GM15510 (cell line): ENCODE measurements around the gene NSRP1.

Source experiments
- POLR2A ChIP-seq: IDR thresholded peaks from 3 replicates; pipeline ENCODE4 v1.6.1; 2011; ENCODE audit warnings: borderline replicate concordance; ENCODE audit not compliant: insufficient read length; ENCODE audit errors: extremely low read depth

Gene NSRP1

DNA sequence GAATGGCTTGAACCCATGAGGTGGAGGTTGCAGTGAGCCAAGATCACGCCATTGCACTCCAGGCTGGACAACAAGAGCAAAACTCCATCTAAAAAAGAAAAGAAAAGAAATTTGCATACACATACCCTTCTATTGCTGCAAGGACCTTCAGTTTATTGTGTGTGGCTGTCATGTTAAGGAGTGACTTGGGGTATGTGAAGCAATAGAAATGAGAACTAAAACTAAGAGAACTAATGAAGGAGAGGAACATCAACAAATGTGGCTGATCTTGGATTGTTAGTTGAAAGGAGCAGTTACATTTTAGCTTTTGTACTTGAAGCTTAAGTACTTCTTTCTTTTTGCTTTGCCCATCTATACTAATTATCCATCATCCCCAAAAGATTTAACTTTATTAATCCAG is 12.7 kb upstream of the NSRP1 start:
- TF ChIP-seq POLR2A, result no peak

DNA sequence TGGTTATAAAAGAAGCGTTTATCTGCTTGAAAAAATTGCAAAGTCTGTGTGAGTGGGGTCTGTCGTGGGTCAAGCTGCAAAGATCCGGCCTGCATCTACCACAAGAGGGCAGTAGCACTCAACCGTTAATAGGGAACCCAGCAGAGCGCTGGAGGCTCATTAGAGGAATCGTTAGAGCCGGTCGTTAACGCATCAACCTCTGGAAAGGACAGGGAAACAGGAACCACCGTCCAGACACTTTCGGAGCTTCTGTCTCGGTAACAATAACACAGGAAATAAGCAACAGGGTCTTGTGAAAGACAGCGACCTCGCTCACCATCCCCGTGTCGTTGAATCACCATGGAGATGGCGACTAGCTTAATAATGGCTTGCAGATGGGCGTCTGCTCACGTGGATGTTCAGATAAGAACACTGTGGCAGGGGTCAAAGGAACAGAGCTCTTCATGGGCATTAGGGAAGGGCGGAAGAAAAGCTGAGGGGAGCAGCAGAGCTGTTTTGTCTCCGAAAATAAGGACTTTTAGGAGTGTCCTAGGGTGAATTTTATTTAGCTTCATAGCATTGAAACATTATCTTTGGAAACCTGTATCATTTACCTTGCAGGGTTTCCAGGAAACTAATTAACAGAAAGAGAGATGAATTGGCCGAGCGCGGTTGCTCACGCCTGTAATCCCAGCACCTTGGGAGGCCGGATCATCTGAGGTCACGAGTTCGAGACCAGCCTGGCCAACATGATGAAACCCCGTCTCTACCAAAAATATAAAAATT is 11.9 kb upstream of the NSRP1 start:
- no peak for TF ChIP-seq POLR2A

DNA sequence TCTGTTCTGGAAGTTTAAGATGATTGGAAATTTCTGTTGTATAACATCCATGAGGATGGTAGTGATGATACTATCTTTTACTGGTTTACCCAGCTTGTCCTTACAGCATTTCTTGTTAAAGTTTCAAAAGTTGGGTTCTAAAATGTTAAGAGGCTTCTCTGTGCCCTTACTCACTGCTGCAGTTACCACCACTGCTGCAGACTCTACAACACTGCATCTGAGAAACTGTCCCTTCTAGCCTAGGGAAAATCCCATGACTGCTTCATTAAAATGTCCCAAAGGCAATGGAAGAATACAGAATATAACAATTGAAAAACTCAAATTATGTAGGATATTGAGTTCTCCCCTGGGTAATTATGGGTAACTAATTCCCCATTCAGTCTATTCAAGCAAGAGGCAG is 3.8 kb upstream of the NSRP1 start:
- TF ChIP-seq POLR2A, result no peak

DNA sequence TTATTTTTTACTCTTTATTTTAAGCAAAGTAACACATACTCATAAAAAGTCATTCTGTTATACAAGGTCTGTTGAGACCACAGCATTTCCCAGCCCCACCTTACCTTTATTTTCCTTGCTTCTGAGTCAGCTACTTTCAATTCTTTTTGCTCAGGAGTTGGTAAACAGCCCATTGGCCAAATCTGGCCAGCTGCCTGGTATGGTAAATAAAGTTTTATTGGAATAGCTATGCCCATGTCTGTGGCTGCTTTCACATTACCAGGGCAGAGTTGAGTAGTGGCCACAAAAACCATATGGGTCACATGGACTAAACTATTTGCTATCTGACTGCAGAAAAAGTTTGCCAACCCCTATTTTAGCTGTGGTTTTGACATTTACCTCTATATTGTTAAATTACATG is 3.4 kb upstream of the NSRP1 start:
- no peak for TF ChIP-seq POLR2A

DNA sequence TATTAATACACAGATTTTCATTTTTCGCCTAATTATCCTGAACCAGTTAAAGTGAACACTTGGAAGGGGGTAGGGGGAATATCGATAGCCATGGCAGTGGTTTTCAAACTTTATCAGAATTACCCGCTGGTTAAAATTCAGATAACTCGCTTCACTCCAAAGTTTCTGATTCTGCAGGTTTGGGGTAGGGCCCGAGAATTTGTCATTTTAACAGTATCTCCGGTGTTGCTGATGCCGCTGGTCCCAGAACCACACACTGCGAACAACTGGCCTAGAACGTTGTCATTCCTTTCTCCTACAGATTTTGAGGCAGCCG is 313 bp upstream of the NSRP1 start:
- TF ChIP-seq POLR2A, result no peak

DNA sequence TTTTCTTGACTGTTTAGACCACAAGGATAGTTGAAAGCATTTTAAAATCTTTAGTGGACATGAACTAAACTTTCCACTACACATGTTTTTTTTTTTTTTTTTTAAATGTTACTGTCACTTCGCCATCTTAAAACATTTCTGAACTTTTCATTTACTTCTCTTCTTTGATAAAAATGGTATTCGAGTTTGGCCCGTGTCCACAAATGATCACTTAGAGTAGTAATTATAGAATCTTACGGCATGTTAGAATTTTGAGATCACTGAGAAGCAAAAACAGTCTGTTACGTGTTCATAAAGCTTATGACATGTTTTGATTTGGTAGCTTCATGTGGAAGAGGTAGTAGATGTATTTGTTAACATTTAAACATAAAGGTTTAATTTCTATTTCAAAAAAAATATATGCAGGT is 1.1 kb downstream of the NSRP1 start:
- no peak for TF ChIP-seq POLR2A

DNA sequence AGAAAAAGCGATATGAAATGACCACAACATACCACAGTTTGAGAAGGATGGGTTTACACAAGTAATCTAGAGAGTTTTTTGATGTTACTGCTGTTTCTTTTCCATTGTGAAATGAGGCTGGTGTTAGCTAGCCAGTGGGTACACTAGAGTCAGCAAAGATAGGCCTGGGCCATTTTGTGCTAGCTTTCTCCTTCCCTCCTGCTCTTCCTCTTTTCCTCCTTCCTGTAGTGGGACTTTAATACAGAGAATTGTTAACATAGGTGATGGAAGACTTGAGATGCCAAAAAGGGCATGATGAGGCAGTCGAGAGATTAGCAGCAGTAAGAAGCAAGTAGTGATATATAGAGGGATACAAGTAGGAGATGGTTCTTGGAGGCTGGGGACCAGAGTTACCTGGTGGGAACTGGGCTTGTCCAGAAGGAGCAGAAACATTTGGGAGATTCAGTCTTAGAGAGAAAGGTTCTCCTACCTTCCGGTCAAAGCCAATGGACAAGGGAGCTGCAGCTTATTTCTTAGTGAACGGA is 7.7 kb downstream of the NSRP1 start:
- no peak for TF ChIP-seq POLR2A

DNA sequence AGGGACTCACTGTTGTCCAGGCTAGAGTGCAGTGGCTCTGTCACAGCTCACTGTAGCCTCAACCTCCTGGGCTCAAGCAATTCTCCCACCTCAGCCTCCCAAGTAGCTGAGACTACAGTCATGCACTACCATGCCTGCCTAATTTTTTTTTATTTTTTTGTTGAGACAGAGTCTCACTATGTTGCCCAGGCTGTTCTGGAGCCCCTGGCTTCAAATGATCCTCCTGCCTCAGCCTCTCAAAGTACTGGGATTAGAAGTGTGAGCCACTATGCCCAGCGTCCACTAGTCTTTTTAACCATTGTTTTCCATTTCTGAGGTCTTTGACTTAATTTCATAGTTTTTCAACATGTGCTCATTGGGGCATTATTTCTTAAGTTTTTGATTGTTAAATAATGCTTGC is 13.5 kb downstream of the NSRP1 start:
- TF ChIP-seq POLR2A, result no peak

DNA sequence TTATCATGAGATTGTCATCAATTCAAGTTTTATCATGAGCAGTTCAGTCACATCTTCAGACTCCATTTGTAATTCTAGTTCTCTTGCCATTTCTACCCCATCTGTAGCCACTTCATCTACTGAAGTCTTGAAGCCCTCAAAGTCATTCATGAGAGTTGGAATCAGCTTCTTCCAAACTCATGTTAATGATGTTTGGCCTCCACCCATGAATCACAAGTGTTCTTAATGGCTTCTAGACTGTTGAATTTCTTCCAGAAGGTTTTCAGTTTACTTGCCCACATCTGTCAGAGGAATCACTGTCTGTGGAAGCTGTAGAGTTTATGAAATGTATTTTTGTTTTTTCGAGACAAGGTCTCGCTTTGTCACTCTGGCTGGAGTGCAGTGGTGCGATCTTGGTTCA is 16.0 kb downstream of the NSRP1 start:
- TF ChIP-seq POLR2A, result no peak

DNA sequence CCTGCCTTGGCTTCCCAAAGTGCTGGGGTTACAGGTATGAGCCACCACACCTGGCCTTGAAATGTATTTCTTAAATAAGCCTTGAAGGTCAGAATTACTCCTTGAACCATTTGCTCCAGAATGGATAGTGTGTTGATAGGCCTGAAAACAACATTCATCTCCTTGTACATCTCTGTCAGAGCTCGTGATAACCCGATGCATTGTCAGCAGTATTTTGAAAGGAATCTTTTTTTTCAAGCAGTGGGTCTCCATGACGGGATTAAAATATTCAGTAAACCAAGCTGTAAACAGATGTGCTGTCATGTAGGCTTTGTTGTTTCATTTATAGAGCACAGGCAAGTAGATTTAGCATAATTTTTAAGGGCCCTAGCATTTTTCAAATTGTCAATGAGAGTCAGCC is 16.6 kb downstream of the NSRP1 start:
- no peak for TF ChIP-seq POLR2A

DNA sequence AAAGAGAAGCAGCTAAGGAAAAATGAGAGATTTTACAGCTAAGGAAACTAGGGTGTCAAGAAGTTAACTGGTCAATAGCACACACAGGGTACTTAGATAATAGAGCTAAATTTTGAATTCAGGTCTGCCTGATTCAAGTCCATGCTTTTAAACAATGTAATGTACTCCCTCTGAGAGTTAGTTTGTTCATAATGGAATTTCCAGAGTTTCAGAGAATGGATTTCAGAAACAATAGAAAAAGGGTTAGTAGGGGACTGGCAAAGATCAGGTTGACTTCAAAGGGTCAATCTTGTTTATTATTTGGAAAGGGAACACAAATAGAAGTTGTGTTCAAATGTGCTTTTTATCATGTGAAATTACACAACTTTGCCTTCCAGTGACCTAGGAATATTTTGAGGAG is 17.9 kb downstream of the NSRP1 start:
- no peak for TF ChIP-seq POLR2A

DNA sequence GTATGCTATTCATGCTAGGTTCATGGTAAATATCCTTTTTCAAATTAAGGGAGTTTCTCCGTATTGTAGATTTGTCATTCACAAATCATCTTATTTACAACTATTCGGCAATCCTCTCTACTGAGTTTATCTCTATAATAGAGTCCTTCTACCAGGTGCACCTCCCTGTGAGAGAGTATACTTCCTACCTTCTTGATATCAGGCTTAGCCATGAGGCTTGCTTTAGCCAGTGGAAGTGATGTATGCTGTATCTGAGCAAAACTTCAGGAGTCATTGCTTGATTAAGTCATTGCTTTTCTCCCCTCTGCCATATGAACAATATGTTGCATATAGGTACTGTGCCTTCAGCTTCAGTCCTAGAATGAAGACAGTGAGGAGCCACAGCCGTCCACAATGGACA is 20.5 kb downstream of the NSRP1 start:
- TF ChIP-seq POLR2A, result no peak

DNA sequence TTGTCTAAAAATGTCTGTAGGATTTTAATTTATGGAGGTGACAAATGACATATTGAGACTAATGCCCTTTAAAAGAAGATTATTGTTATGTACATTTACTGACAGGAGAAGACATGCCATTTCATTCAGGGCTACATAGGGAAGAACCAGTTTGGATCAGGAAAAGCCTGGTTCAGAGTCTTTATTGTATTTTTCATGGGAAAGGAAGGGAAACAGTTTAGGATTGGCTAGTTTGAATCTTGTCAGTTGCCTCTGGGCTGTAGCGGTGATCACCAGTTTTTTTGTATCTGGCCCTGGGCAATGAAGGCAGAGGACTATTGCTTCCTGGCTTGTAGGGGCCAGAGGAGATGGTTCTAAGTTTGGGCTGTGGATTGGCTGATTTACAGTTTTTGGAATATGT is 31.8 kb downstream of the NSRP1 start:
- TF ChIP-seq POLR2A, result no peak

DNA sequence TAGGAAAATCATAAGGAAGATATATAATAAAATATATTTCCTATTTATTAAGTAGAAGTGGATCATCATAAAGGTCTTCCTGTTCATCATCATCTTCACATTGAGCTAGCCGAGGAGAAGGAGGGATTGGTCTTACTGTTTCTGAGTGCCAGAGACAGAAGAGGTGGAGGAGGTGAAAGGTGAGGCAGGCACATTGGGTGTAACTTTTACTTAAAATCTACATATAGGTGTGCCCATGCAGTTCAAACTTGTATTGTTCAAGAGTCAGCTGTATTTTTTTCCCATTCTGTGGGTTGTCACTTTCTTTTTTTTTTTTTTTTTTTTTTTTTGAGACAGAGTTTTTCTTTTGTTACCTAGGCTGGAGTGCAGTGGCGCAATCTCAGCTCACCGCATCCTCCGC is 34.9 kb downstream of the NSRP1 start:
- no peak for TF ChIP-seq POLR2A

DNA sequence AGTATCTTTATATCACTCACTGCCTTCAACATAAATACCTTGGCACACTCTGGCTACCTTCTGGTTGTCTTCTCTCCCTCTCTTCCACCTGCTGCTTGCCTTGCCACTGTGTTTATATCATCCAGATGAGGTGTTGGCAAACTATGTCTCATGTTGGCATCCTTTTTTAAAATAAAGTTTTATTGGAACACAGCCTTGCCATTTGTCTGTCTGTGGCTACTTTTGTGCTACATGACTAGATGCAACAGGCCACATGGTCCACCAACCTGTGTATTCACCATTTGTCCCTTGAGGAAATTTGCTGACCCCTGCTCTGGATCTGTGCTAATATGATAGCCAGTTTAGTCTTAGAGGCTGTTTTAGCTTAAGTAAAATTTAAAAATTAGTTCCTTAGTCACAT is 36.8 kb downstream of the NSRP1 start:
- TF ChIP-seq POLR2A, result no peak

DNA sequence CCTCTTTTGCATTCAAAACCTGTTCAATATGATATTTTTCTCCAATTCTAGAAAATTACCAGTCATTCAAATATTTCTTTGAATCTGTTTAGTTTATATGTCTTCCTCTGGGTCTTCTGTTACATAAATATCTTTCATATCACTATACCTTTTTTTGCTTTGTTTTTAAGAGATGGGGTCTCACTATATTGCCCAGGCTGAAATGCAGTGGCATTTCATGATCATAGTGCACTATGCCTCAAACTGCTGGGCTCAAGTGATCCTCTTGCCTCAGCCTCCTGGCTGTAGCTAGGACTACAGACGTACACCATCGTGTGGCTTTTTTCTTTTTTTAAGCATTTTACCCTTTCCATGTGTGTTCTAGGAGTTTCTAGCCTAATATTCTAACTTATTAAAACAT is 38.8 kb downstream of the NSRP1 start:
- TF ChIP-seq POLR2A, result no peak
